ENCODE data around the gene CADPS.

Gene CADPS

DNA sequence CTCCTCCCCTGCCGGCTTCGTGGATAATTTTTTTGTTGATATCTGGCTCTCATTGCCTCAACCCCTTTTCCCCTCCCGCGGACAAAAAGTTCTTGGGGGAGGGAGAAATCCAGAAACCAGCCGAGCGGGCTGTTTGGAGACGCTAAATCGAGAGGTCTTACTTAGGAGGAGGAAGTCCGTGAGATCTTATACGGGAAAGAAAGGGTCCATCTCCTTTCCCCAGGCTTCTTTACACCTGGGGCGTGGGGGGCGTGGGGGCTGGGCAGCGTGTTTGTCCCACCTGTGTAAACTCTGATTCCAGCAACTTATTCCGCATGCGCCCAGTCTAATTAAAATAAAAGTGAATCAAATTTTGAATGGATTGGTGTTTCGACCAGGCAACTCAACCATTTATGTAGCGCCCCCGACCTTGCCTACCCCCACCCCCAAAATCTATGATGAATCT is 364 bp upstream of the CADPS start:
- Histone ChIP-seq H3K4me2 (ENCODE audit: low read depth, low read length, poor library complexity, severe bottlenecking) (no peak overlapping the region), H3F3A (ENCODE audit: low read depth) (no peaks in the 10 kb centered on the region), H3K9ac (ENCODE audit: low read depth, low read length, poor library complexity, severe bottlenecking) (no peak overlapping the region), H3K27me3 (ENCODE audit: insufficient read depth, low read length, poor library complexity, severe bottlenecking) (no peaks in the 10 kb centered on the region), H3K9me2 (replicated peaks; ENCODE audit: low read depth, low read length) (no peaks in the 10 kb centered on the region), H3K4me1 (ENCODE audit: insufficient read depth, low read length, poor library complexity, severe bottlenecking) (no peaks in the 10 kb centered on the region), H4K20me1 (ENCODE audit: insufficient read depth, low read length, poor library complexity, severe bottlenecking) (no peaks in the 10 kb centered on the region), H3K4me3 (ENCODE audit: low read length, poor library complexity, severe bottlenecking) (no peak overlapping the region), H3K36me3 (ENCODE audit: insufficient read depth, low read length) (no peaks in the 10 kb centered on the region), H3K9me3 (ENCODE audit: insufficient read depth, low read depth, low read length) (no peaks in the 10 kb centered on the region), H3K79me2 (ENCODE audit: insufficient read depth, low read length) (no peaks in the 10 kb centered on the region), H2AFZ (ENCODE audit: low read length) (no peak overlapping the region)
- no peak for TF ChIP-seq EZH2phosphoT487 (IDR thresholded peaks at IDR 0.05; ENCODE audit: borderline replicate concordance)
- TF ChIP-seq, protein P1, sequence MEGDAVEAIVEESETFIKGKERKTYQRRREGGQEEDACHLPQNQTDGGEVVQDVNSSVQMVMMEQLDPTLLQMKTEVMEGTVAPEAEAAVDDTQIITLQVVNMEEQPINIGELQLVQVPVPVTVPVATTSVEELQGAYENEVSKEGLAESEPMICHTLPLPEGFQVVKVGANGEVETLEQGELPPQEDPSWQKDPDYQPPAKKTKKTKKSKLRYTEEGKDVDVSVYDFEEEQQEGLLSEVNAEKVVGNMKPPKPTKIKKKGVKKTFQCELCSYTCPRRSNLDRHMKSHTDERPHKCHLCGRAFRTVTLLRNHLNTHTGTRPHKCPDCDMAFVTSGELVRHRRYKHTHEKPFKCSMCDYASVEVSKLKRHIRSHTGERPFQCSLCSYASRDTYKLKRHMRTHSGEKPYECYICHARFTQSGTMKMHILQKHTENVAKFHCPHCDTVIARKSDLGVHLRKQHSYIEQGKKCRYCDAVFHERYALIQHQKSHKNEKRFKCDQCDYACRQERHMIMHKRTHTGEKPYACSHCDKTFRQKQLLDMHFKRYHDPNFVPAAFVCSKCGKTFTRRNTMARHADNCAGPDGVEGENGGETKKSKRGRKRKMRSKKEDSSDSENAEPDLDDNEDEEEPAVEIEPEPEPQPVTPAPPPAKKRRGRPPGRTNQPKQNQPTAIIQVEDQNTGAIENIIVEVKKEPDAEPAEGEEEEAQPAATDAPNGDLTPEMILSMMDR (conservative IDR thresholded peaks at IDR 0.05; ENCODE audit: low read length) = no peak

DNA sequence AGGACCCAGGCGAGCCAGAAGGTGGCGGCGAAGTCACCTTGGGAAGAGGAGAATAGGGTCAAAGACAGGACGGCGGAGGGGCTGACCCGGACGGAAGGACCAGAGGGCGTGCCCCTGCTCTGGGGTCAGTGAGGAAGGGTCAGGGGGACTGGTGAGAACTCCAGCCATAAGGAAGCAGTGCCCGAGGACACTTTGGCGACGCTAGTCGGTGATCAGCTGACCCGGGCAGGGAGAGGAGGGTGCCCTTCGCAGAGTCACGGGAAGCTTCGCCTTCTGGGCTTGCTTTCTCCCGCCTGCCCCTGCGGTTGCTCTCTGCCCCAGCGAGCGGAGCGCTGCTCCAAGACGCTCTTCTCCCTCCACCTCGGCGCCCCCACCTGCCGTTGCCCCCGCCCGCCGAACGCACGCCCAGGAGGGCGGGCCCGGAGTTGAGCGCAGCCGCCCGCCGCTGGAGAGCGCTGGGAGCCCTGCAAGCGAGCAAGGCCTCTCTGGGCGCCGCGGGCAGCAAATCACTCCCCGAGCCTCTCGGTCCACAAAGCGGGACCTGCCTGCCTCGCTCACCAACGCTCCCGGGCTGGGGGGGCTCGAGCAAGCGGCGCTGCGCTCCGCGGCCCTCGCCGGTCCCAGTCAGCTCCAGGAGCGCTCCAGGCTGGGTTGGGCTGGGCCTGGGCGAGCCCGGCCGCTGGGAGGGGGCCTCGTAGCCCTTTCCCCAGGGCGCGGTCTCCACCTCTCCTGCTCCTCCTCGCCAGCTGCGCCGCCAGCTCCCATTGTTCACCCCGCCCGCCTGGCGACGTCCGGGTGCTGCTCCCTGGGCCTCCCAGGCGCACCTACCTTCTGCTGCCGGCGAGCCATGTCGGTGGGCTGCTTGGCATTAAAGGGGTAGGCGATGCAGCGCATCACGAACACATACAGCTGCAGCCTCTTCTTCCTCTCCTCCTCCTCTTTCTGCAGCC is 1.2 kb downstream of the CADPS start:
- no peak overlapping the region for H3K4me3 ChIP-seq (ENCODE audit: low read length, poor library complexity, severe bottlenecking)

DNA sequence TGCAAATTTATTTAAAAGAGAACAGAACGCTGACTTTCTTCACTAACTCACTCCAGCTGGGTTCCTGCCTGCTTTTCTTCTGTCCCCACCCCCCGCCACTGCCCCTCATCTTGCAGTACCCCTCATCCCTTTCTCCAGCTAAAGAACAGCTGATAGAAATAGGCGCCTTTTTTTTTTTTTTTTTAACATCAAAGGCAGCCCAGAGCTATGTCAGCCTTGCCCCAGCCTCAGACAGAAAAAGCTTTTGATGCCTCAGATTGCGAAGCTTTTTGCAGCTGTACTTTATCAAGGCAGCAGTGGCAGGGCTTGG is 1.8 kb downstream of the CADPS start:
- no peak overlapping the region for H3K4me2 ChIP-seq (ENCODE audit: low read depth, low read length, poor library complexity, severe bottlenecking)
- H3K4me3 ChIP-seq (ENCODE audit: low read length, poor library complexity, severe bottlenecking) = no peak overlapping the region
- no peak overlapping the region for H3K9ac ChIP-seq (ENCODE audit: low read depth, low read length, poor library complexity, severe bottlenecking)
- no peaks in the 10 kb centered on the region for H3K4me1 ChIP-seq (ENCODE audit: insufficient read depth, low read length, poor library complexity, severe bottlenecking)
- no peaks in the 10 kb centered on the region for H3F3A ChIP-seq (ENCODE audit: low read depth)
- H3K79me2 ChIP-seq (ENCODE audit: insufficient read depth, low read length) = no peaks in the 10 kb centered on the region
- no peaks in the 10 kb centered on the region for H3K36me3 ChIP-seq (ENCODE audit: insufficient read depth, low read length)
- no peaks in the 10 kb centered on the region for H3K27me3 ChIP-seq (ENCODE audit: insufficient read depth, low read length, poor library complexity, severe bottlenecking)
- H3K9me3 ChIP-seq (ENCODE audit: insufficient read depth, low read depth, low read length) = no peaks in the 10 kb centered on the region
- no peaks in the 10 kb centered on the region for H4K20me1 ChIP-seq (ENCODE audit: insufficient read depth, low read length, poor library complexity, severe bottlenecking)
- no peak overlapping the region for H2AFZ ChIP-seq (ENCODE audit: low read length)
- H3K9me2 ChIP-seq (replicated peaks; ENCODE audit: low read depth, low read length) = no peaks in the 10 kb centered on the region
- no peak for TF ChIP-seq EZH2phosphoT487 (IDR thresholded peaks at IDR 0.05; ENCODE audit: borderline replicate concordance)
- TF ChIP-seq, protein P1 (conservative IDR thresholded peaks at IDR 0.05; ENCODE audit: low read length) = no peak

More for the DNA sequence above, 1.2 kb downstream of the CADPS start:
- Histone ChIP-seq H2AFZ (ENCODE audit: low read length) (no peak overlapping the region), H3K4me2 (ENCODE audit: low read depth, low read length, poor library complexity, severe bottlenecking) (no peak overlapping the region), H3K79me2 (ENCODE audit: insufficient read depth, low read length) (no peaks in the 10 kb centered on the region), H4K20me1 (ENCODE audit: insufficient read depth, low read length, poor library complexity, severe bottlenecking) (no peaks in the 10 kb centered on the region), H3K9me3 (ENCODE audit: insufficient read depth, low read depth, low read length) (no peaks in the 10 kb centered on the region), H3F3A (ENCODE audit: low read depth) (no peaks in the 10 kb centered on the region), H3K9me2 (replicated peaks; ENCODE audit: low read depth, low read length) (no peaks in the 10 kb centered on the region), H3K27me3 (ENCODE audit: insufficient read depth, low read length, poor library complexity, severe bottlenecking) (no peaks in the 10 kb centered on the region), H3K36me3 (ENCODE audit: insufficient read depth, low read length) (no peaks in the 10 kb centered on the region), H3K4me1 (ENCODE audit: insufficient read depth, low read length, poor library complexity, severe bottlenecking) (no peaks in the 10 kb centered on the region), H3K9ac (ENCODE audit: low read depth, low read length, poor library complexity, severe bottlenecking) (no peak overlapping the region)
- no peak for TF ChIP-seq EZH2phosphoT487 (IDR thresholded peaks at IDR 0.05; ENCODE audit: borderline replicate concordance)
- TF ChIP-seq, protein P1 (conservative IDR thresholded peaks at IDR 0.05; ENCODE audit: low read length) = no peak

All from Loucy (cell line).